Stimulated activated CD4-positive, alpha-beta T cell treated with anti-CD3 and anti-CD28 coated beads, TNF-alpha, amount 100 ng/mL, for 24 hours (primary cell): ENCODE results near the gene EVC2.
"Not testable (repeated sequence)": the region's sequence is repeated elsewhere in the genome, so short reads cannot be mapped to it uniquely, and the experiment has no call there.

Experiments used
- DNase-seq, 3 experiments: peaks; one replicate each; pipeline ENCODE4 v3.0.0-alpha.2; 2020; ENCODE audit warnings: low read depth in 3 of 3

EVC2 gene

DNA sequence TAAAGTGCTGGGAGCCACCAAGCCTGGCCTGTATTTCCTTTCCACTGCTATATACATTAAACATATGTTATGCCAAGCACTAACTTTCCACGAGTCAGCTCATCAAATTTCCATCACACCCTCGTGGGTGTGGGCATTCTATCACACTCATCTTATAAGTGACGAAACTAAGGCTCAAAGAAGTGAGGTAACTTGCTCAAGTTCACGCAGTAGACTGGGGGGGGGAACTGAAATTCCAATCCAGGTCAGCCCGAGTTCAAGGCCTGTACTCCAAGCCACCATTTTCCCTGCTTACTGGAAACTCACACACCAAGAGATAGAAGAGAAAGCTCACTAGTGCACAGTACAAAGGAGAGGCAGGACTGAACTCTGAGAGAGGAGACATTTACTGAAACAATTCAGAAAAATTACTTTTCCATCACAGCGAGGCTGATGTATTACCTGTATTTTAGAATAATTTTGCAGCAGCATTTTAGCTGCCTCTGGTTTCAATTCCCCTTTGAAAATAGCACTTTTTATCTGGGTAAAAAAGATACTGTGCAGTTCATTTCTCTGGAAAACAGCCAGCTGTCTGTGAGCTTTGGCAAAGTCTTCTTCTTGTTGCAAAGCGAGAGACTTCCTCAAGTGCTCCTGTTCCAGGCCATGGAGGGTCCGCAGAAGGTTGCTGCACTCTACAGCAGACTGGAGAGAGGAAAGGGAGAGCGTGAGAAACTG lies 76.8 kb downstream of the EVC2 start:
- no peak for DNase-seq

GRCh38 chr4:5630762-5631161 lies 77.6 kb downstream of the EVC2 start:
- DNase-seq = no peak

GRCh38 chr4:5629542-5629941 lies 78.8 kb downstream of the EVC2 start:
- DNase-seq = no peak

- DNase-seq = no peak
Observed at GRCh38 chr4:5626913-5627312, 81.4 kb downstream of the EVC2 start.

DNA sequence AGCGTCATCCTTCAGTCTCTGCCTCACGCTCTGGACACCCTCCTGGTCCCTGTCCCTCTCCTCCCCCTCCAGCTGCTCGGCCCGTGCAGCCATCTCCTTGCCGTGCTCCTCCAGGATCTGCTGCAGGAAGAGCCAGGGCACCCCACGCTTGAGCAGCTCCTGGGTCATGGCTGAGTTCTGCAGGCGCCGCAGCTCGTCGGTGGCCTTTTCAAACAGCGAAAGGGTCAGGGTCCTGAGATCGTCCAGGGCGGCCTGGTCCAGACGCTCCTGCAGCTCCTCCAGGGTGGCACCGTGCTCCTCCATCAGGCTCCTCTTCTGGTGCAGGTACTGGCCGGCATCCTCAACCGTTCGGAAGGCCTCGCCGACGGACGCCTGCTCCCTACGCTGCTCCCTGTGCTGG lies 85.8 kb downstream of the EVC2 start:
- DNase-seq = no peak

DNA sequence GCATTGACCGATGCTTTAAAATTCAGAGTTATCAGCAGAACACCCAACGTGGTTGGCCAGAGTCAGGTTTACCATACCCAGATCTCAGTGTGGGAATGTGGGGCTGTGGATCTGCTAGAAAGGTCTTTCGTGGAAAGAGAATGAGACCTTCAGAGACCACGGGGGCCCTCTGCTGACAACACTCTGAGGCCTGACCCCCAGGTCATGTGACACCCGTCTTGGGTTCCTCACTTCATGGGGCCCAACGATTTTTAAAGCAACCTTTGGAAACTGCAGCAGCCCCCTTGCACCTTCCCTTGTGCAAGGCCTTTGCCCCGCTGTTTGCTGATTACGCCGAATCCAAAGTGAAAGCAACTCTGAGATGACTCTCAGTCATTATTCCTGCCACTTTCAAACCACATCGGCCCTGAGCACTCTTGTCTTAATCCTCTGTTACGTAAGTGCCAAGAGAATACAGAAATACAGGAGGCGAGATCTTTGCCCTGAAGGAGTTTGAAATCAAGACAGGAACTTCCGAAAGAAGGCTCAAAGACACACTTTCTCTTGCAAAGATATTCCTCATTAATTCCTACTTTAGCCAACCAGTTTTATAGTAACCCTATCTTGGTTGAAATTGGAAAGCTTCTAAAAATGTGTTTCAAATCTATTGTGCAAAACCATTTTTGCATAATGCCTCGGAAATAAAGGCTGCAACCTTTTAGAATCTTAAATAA lies 88.3 kb downstream of the EVC2 start:
- DNase-seq = no peak

GRCh38 chr4:5618051-5618960 lies 90.1 kb downstream of the EVC2 start:
- no peak for DNase-seq

GRCh38 chr4:5616331-5616950 lies 91.9 kb downstream of the EVC2 start:
- no peak for DNase-seq

GRCh38 chr4:5615496-5616075 lies 92.8 kb downstream of the EVC2 start:
- no peak for DNase-seq

DNA sequence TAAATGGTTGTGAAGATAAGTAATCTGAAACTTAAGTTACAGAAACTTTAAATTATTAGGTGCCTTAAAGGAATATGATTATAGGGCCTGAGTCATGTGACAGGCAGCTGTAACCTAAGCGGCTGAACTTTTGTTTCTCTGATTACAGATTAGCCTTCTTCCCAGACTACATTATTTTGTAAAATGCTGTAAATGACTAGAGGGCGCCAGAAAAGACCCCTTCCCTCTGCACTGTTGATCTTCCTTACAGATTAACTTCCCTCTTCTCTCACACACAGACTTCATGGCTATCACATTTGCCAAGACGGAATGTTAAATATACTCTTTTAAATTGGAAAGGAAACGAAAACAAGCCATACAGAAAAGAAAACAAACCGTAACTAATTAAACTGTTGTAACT lies 96.6 kb downstream of the EVC2 start:
- DNase-seq = no peak

- no peak for DNase-seq
Observed at GRCh38 chr4:5609306-5610007, 98.9 kb downstream of the EVC2 start.

DNA sequence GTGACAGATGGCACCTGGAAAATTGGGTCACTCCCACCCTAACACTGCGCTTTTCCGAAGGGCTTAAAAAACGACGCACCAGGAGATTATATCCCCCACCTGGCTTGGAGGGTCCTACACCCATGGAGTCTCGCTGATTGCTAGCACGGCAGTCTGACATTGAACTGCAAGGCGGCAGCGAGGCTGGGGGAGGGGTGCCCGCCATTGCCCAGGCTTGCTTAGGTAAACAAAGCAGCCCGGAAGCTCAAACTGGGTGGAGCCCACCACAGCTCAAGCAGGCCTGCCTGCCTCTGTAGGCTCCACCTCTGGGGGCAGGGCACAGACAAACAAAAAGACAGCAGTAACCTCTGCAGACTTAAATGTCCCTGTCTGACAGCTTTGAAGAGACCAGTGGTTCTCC lies 114.5 kb downstream of the EVC2 start:
- not testable (repeated sequence) for DNase-seq

DNA sequence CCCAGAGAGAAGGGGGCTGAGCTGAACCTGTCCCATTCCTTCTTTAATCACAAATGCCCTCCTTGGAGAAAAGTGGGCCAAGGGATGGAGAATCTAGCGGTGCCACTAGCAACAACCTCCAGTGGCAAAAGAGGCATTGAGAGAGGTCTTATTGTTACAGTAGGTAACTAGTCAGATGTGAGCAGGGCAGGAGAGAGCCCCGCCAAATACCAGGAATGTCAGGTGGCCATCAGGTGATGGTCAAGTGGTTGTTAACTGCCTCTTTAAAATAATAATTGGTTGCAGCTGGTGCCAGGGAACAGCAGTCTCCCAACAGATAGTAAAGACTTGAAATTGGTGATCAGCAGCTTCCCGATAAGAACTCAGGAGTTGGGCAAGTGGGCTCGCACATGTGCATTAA lies 116.1 kb downstream of the EVC2 start:
- DNase-seq = no peak

- no peak for DNase-seq
Observed at GRCh38 chr4:5589495-5589894, 118.9 kb downstream of the EVC2 start.

- no peak for DNase-seq
Observed at GRCh38 chr4:5588046-5588445, 120.3 kb downstream of the EVC2 start.

DNA sequence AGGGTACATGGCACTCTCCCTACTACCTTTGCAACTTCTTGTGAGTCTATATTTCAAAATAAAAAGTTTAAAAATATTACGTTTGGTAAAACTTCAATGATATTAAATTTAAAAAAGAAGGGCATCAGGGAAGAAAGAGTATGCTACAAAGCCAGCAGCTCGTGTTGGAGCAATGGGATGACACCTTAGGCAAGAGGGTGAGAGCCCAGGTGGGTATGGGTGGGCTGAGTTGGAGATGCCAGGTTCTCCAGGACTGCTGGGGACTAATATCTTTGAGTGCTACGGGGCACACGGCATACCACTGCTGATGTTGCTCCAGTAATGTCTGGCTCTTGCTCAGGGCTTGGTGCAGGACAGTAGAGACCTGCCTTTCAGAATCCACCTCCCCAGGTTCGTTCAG lies 132.4 kb downstream of the EVC2 start:
- DNase-seq = no peak

DNA sequence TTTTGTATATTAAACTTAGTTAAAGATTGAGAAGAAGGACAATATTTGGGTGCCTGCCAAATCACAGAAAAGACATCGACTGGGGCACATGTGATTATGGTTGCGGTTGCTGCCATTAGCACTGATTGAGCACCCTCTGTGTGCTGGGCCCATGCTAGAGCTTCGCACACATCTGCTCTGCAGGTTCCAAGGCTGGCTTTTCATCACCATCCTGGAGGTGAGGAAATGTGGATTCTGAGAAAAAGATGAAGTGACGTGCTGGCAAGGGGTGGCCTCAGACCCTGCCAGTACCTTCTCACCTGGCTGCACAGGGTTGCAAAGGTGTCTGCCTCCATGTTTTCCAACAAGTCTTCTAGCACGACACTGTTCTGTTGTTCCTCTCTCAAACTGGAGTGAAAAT lies 134.0 kb downstream of the EVC2 start:
- DNase-seq = no peak

DNA sequence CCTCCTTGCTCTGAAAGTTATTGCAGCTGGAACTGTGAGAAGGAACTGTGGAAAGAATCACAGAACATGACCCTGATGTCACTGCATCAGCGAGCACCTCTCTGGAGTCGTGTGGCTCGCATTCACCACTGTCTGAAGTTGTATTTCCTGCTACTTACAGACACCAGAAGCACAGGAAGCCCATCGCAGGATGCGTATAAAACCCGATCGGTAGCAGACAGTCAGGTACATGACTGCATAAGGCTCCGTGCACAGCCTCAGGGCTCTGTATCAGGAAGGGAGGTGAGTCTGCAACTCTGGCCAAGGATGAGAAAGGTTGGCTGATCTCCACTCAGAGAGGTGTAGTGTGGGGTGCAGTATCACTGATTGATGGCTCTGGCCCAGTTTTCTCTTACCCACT lies 134.4 kb downstream of the EVC2 start:
- DNase-seq = no peak

- DNase-seq = no peak
Observed at GRCh38 chr4:5572751-5573150, 135.6 kb downstream of the EVC2 start.

- no peak for DNase-seq
Observed at GRCh38 chr4:5572114-5572513, 136.2 kb downstream of the EVC2 start.

GRCh38 chr4:5571646-5572045 lies 136.7 kb downstream of the EVC2 start:
- no peak for DNase-seq
